Stimulated activated CD4-positive, alpha-beta T cell treated with anti-CD3 and anti-CD28 coated beads, TNF-alpha, amount 100 ng/mL, for 1 hour (primary cell): Measurements from ENCODE around the gene FYB2.
"Not testable (repeated sequence)": the region's sequence is repeated elsewhere in the genome, so short reads cannot be mapped to it uniquely, and the experiment has no call there.

Source experiments
- DNase-seq, 3 donors: peaks; one replicate each; pipeline ENCODE4 v3.0.0-alpha.2; 2020; ENCODE audit warnings: low read depth in 3 of 3, low spot score in 1 of 3

FYB2 gene

DNA sequence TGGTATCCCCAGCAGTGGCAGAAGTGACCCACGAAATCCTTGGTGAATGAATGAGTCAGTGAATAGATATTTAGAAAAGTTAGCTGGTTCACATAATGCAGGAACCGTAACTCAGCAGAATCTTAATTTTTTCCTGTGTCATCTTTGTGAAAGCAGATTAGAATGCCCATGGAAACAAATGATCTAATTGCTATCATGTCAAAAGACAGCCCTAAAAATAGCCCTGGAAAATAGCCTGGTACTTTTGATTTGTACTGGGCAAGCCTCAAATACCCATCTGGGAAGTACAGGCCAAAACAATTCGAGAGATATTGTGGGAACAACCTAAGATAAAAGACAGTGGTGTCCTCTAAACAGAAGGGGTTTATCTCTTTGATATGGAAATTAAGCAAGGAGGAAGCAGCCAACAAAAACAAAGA is 21.1 kb downstream of the FYB2 start:
- DNase-seq: no peak

DNA sequence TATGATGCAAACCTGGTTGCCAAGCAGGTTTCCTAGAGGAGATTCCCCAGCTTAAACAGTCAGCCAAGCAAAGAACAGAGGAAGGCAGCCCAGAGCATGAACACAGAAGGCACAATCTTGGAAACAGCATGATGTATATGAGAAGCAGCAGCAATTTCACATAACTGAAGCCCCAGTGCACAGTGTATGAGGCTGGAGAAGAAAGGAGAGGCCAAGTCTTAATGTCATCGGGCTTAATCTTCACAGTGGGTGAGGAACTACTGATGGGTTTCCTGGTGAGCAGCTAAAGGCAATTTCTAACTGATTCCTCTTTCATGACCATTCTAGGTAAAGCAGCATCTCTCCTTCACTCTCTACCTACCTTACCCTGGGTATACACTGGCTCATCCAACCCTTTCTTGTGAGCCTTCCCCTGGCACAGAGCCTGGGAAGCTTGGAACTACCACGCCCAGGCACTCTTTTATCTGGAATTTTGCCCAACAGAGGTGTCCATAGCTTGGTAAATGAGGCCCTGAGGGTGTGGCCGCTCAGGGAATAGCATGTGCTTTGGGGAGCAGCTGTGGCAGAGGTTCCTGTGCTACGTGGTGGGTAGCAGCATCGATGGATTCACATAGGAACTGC is 22.0 kb downstream of the FYB2 start:
- DNase-seq: no peak

DNA sequence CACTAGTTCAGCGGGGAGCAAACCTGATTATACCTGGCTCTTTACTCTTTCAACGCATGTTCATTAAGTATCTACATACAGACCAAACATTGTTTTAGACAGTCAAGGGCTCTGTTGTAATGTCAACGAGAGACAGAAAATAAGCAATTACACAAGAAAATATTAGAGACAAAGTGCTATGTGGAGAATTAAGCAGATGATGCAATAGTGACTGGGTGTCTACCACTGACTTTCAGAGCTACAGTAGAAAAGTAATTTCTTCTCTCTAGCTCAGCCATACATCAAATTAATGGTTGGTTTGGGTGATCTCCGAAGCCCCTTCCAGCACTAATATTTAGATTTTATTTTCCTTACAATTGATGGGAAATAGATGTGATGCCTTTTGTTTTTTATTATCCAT is 23.3 kb downstream of the FYB2 start:
- DNase-seq: no peak

DNA sequence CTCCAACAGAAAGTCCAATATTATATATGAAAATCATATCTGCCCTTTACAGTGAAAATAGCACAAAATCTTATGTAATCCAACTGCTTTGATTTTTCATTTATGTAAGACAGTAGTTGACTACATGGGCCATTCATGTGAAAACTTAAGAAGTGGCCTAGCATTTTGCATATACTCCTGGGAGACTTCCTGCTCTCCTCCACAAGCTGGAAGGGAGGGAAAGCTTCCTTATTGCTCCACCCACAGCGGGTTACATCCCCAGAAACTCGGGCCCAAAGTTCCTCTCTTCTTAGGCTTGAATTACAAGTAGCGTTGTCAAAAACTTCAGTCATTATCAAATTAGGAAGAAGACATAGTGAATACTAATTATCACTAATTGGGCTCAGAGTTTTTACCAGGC is 29.2 kb downstream of the FYB2 start:
- DNase-seq: no peak

DNA sequence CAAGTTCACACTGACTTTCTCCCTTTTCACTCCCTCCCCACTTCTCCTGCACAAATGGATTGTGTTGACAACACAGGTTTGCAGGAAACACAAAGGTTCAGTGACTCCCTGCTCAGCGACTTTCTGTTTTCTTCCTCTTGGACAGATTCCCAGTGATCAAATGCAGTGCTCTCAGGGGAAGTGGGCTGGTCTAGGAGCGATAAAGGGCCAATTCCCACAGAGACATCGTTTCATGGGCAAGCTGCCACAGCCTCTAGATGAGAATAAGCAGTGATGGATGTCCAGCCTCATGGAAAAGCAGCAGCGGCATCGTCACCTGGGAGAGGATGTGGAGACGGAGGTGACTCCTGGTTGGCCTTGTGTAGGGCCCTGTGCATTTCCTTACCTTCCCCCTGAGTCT is 30.6 kb downstream of the FYB2 start:
- DNase-seq: no peak

DNA sequence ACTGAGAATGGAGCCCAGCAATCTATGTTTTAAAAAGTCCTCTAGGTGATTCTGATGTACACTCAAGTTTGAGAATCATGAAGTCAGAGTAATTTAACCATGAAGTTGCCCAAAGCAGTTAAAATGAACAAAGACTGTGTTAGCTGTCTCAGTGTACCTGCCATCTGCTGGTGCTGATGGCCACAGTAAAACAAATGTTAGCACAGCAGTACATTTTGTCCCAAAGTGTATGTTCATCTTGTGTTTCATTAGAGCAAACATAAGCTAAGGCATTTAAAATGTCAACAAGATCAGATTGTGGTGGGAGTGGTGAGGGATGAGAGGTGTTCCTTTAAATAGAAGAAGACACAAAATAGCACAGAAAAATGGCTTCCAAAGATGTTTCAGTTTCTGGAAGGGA is 31.1 kb downstream of the FYB2 start:
- no peak for DNase-seq

DNA sequence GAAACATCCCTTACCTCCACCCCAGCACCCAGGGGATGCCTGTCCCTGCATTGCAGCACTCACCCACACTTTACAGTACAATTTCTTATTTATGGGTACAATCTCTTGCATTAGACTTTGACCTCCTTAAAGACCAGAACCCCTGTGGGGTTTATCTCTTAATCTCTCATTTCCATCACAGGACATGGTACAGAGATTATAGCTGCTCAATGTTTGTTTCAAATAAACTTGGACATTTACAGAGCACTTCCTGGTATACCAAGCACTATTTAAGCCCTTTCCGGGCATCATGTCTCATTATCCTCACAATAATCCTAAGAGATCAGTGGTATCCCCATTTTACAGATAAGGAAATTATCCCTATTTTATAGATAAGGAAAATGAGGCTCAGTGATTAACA is 31.9 kb downstream of the FYB2 start:
- DNase-seq: no peak

DNA sequence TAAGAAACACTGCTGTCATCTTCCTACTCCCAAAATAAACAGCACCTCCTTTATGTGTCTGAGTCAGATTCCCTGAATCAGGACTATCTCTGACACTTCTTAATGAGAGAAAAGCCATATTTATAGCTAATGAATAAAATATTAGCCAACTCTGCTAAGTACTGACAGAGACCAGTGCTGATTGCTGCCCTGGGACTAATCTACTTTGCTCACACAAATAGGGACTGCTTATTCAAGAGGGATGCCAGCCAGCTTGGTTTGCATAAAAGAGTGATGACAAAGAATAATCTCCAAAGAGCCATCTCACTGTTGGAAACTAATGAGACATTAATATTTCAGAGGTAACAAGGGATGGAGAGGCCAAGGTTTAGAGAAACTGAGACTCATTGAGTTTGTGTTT is 36.4 kb downstream of the FYB2 start:
- no peak for DNase-seq

DNA sequence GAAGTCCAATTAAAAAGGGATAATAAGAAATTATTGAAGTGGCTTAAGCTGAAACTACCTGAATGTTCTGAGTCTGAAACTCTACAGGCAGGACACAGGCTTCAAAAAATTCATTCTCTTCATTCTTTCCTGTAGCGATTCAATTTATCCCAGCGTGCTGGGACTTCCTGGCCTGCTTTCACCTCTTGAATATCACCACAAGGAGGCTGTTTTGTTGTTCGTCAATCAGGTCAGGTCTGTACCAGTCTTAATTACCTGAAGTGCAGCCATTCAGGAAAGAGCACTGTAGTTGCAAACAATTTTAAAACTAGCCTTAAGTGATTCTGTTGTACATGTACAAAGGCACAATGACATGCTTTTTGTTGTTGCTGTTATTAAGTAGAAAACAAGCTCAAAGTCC is 38.4 kb downstream of the FYB2 start:
- DNase-seq: no peak

DNA sequence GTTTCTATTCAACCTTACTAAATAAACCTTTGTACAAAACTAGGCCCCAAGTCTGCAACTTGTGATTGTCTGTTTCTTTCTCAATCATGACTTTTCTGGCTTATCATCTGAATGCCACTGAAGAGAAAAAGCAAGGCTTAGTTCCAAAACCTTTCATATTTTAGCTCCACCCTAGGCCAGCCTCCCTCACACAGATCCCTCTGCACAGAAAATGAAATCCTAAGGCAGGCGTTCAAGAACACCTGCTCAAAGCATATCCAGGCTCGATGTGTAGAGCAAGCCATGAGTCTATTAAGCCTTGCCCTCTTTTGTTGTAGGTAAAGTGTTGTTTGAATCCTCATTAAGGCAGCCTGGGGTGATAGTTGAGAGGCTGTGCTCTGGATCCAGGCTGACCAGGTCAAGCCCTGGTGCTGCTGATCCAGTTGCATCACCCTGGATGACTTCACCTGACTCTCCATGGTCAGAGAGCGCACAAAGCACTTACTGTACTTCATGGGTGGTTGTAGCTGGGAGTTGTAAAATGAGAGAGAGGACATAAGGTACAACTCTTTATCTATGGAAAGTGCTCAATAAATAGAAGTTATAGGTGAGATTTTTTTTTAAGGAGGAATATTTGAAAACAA is 39.0 kb downstream of the FYB2 start:
- no peak for DNase-seq

DNA sequence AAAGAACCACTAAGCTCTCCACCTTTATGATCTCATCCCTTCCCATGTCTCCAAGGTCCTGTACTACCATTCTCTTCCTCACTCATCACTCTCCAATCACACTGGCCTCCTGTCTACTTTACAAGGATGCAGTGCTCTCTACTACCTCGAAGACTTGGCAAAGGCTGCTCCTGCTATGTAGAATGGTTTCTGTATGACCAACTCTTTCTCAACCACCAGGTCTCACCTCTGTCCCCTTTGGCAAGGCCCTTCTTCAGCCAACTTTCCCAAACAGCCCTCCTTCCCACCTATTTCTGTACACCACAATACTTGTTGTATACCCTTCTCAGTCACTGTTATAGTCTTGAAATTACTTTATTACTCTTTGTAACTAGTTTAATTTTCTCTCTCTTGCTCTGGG is 41.2 kb downstream of the FYB2 start:
- DNase-seq: no peak

DNA sequence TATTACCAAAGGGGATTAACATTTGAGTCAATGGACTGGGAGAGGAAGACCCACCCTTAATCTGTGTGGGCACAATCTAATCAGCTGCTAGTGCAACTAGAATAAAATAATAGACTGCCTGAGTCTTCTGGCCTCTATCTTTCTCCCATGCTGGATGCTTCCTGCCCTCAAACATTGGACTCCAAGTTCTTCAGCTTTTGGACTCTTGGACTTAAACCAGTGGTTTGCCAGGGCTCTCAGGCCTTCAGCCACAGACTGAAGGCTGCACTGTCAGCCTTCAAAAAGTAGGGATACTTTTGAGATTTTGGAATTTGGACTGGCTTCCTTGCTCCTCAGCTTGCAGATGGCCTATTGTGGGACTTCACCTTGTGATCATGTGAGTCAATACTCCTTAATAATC is 44.5 kb downstream of the FYB2 start:
- not testable (repeated sequence) for DNase-seq

DNA sequence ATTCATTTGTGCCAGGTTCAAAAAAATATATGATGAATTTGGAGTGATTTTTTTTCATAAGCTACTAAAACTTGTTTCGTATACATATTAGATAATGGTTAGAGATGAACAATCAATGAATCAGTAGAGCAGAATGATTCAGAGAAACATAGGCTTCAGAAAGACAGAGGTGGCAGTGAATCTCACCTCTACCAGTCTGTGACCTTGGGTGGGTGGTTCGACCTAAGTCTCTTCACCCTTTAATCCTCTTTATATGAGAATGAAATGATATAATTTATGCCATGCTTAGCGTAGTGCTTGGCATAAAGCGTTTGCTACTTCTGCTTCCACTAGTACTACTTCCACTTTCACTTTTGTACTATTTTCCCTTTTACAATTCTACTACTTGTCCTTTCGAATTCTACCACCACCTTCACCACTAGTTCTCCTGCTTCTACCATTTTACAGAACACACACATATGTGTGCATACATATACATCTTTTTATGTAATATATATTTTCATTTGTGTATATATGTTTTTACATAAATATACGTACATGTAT is 45.1 kb downstream of the FYB2 start:
- no peak for DNase-seq

DNA sequence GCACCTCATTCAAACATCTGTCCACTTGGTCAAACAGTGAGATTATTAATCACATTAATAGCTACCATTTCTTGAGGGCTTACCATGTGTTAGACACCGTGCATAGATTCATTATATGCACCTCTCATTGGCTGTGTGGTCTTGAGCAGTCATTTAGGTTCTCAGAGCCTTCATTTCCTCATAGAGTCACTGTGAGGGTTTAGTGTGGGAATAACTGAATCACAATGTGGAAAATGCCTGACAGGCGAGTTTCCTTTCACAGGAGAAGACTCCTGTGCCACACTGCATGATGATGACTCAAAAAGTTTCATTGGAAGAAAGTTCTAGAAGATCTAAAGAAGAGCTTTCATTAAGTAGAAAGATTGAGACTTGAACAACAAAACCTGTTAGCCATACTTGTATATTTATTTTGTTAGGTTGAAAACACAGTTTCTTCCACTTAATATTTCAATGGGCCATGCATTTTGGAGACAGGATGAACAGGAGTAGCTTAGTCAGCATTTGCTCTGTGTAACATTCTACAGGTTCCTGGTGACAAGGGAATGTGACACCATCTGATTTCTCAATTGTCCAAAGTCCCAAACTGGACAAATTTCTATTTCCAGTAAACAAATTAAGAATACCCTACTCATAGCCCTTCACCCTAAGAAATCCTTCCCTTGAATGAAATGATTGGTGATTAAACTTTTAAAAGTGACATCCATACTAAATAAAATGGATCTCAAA is 45.7 kb downstream of the FYB2 start:
- no peak for DNase-seq

DNA sequence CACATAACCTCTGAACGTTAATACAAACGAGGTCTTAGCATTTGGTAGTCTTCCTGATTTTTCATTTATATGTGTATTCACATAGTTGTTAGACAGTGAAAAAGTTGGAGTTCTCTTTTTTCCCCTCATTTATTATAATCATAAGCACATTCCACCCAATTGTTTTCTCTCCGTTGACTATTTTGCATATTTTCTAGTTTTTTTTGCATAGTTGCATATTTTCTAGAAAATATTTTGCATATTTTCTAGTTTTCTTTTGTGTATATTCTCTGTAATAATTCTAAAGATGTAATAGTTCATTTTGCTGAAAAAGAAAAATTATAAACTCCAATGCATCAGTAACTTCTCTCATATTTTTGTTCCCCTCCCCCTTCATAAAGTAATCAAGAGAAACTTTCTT is 47.5 kb downstream of the FYB2 start:
- DNase-seq: no peak

DNA sequence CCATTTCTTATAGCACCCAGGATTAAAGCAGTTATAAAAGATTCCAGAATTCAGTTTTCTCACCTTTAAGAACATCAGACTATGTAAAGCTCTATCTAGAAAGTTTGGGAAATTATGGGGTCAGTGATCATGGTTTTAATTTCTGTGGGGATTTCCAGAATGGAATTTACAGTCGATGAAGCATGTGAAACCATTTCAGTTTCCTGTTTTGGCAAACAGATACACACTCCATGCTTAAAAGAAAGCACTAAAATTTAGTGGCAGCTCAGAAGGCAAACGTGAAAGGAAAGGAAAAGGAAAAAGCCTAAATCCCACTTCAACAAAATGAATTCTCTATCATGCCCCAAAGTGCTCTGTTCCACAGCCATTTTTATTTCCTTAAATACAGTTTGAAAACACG is 60.4 kb downstream of the FYB2 start:
- DNase-seq: no peak

DNA sequence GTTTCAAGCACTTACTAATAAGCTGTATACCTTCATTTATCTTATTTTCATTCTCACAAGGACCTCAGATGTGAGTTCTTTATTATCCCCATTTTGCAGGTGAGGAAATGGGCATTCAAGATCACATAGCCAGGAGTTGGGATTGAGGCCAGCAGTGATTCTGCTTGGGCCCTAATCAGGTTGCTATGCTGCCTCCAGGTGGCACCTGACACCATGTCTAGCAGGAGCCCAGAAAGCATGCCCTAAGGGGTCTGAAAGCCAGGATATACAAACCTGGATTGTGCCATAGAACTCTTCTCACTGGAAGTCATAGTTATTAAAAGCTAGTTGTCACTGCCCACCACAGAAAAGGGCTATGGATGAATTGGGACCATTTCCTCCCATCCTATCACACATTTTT is 61.1 kb downstream of the FYB2 start:
- no peak for DNase-seq

DNA sequence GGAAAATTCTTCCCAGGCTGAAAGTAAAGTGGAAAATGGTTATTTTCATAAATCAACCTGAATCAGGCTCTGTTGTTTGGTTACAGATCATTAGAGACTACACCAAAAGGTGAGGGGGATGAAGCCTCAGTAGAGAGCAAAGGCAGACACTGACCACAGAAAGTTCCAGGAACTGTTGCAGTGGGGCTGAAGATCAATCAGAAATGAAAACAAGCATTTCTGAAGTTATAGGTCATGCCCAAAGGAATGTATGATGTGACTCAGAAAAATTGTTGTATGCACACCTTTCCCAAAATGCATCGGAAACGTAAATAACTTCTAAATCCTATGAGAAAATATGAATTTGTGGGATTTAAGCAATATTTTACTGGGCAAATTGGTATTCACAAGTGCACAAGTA is 63.3 kb downstream of the FYB2 start:
- no peak for DNase-seq

DNA sequence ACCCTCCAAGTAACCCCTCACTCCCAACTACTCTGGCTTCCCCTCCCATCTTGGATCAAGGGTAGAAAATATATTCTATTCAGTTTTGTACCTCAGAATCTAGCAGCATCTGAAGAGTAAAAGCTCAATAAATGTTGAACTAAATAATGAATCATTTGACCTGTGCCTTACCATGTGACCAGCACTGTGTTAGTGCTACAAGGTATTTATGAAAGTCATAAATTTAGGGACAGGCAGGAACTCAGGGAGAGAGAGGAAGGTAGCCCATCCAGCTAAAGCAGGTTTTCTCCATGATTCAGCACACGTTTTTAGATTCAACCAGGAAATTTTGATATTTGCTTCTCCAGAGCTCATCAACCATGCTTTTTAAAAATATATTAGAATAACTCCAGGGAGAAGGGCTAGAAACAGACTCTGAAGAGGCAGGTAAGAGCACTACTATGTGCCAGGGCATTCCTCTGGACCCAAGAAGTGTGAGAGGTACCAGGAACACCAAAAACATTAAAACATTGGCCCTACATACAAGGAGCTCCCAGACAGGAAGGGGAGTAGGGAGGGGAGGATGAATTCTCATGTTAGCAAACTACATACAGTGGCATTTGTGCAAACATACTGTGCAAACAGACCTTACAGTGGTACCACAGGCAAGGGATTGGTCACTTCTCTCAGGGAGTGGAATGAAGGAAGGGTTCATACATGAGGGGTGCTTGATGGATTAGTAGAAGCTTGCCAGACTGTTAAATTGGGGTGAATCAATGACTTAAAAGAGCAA is 64.3 kb downstream of the FYB2 start:
- no peak for DNase-seq

DNA sequence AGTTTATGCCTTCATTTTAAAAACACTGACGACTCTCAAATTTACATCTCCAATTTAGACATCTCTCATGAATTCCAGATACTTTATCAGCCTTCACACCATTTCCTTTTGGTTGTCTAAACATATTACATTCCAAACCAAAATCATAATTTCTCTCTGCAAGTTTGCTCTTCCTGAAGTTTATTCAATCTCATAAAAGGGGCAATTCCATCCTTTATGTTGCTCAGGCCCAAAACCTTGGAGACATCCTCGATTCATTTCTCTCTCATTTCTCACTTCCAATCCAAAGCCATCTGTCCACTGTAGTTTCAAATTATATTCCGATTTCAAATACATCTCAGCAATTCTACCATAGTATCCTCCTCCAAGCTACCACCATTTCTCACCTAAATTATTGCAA is 74.0 kb downstream of the FYB2 start:
- DNase-seq: no peak

DNA sequence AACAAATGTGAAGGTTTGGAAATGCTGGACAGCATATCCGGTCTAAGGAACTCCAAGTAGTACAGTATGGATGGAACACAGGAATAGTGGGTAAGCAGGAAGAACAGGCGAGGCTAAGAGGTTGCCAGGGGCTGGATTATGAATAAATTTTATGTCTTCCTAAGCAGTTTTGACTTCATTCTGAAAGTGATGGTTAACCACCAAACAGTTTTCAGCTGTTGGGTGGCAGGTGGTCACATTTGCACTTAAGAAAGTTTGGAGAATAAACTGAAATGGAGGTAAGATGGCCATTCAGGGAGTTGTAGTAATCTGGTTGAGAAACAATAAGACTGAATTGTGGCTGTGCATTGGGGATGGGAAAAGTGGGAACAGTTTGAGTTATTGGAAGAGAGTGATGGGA is 90.2 kb downstream of the FYB2 start:
- no peak for DNase-seq

DNA sequence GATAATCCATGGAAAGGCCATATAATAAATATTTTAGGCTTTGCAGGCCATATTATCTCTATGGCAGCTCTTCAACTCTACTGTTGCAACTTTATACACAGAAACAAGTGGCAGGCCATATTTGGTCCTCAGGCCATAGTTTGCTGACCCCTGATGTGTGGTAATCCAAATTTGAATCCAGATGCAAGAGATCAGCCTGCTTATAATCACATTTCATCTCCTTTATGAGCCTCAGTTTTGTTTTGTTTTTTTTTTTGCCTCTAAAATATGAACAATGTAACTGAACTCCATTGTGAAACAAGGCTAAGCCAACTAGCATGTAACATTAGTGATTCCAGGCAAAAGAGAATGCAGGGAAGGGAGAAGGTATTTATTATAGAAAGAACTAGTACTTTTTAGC is 92.5 kb downstream of the FYB2 start:
- DNase-seq: no peak
